ENCODE results near the gene MBIP. TPM values are rescaled to one million over a fixed set of nuclear protein-coding genes. Genes with fewer than 3 reads are reported as not detected.

The MBIP gene
- total RNA-seq, 4 donors from 2014 or later: 5.2 to 14.7 (median 9.3) TPM

GRCh38 chr14:36279306-36280190, 40.9 kb downstream of the MBIP start:
- Histone ChIP-seq H3K27me3 (peaks cover 0 to 17% (median 0%) of the 10 kb centered on the region in 4 donors), H3K36me3 (no peaks in the 10 kb centered on the region), H3K4me1 (peaks cover 0 to 4% (median 0%) of the 10 kb centered on the region in 3 donors), H3K4me3 (no peak overlapping the region), H3K27ac (no peak overlapping the region), H3K9me3 (no peaks in the 10 kb centered on the region)
- DNase-seq: no peak
- intact Hi-C loops (cut with DNase I): no loop called here
- TF ChIP-seq CTCF (IDR thresholded peaks at IDR 0.05) (no peak), POLR2A (IDR thresholded peaks at IDR 0.05) (no peak)
- 51 to 63% methylated on average over 7 of the region's 7 CpGs for WGBS, 2 donors

- H3K9me3 ChIP-seq: no peaks in the 10 kb centered on the region
- intact Hi-C loops (cut with DNase I): no loop called here
- peaks cover 0 to 15% (median 7%) of the 10 kb centered on the region in 3 donors for H3K4me1 ChIP-seq
- TF ChIP-seq CTCF (IDR thresholded peaks at IDR 0.05): no peak
- TF ChIP-seq POLR2A (IDR thresholded peaks at IDR 0.05): no peak
- H3K27ac ChIP-seq: no peak overlapping the region
- no peak for DNase-seq
- H3K36me3 ChIP-seq: no peaks in the 10 kb centered on the region
- WGBS, 2 donors: 92 to 98% methylated on average over 3 of the region's 3 CpGs
- H3K27me3 ChIP-seq: peaks cover 0 to 49% (median 0%) of the 10 kb centered on the region in 4 donors
- no peak overlapping the region for H3K4me3 ChIP-seq
These were observed 44.7 kb downstream of the MBIP start for GRCh38 chr14:36275741-36276140.

- TF ChIP-seq CTCF (IDR thresholded peaks at IDR 0.05) (no peak), POLR2A (IDR thresholded peaks at IDR 0.05) (no peak)
- peaks cover 0 to 12% (median 7%) of the 10 kb centered on the region in 3 donors for H3K4me1 ChIP-seq
- WGBS, 2 donors: 16% methylated on average over 20 to 29 of the region's 29 CpGs
- H3K27me3 ChIP-seq: peaks cover 0 to 53% (median 0%) of the 10 kb centered on the region in 4 donors
- peak overlapping the region in 2 of 4 donors; percentile 25 to 59 for H3K4me3 ChIP-seq
- H3K9me3 ChIP-seq: no peaks in the 10 kb centered on the region
- H3K27ac ChIP-seq: no peak overlapping the region
- no peak for DNase-seq
- intact Hi-C loops (cut with DNase I): no loop called here
- H3K36me3 ChIP-seq: no peaks in the 10 kb centered on the region
These were observed 48.2 kb downstream of the MBIP start for GRCh38 chr14:36271939-36272907.

GRCh38 chr14:36271222-36271621, 49.2 kb downstream of the MBIP start:
- no peaks in the 10 kb centered on the region for H3K36me3 ChIP-seq
- no peak overlapping the region for H3K27ac ChIP-seq
- peaks cover 0 to 53% (median 0%) of the 10 kb centered on the region in 4 donors for H3K27me3 ChIP-seq
- peaks cover 0 to 12% (median 7%) of the 10 kb centered on the region in 3 donors for H3K4me1 ChIP-seq
- H3K4me3 ChIP-seq: no peak overlapping the region
- DNase-seq: no peak
- H3K9me3 ChIP-seq: no peaks in the 10 kb centered on the region
- intact Hi-C loops (cut with DNase I): no loop called here
- TF ChIP-seq POLR2A (IDR thresholded peaks at IDR 0.05) (no peak), CTCF (IDR thresholded peaks at IDR 0.05) (no peak)
- WGBS, 2 donors: 46 to 64% methylated on average over 1 of the region's 1 CpG

Measured in esophagus squamous epithelium (tissue), 5 donors.